Naive thymus-derived CD8-positive, alpha-beta T cell (primary cell): ENCODE results near the gene SLC38A3. TPM values are rescaled to one million over a fixed set of nuclear protein-coding genes. Genes with fewer than 3 reads are reported as not detected.
A peak's percentile ranks its signal among the peaks of the same experiment; 100 is the strongest.

Experiments
- ATAC-seq, 2 donors: fragments of 150-1000 bp; cut with Tn5 transposase in 1 of 2; sonication (Bioruptor Pico), chemical (Tn5 transposase) in 1 of 2; 1 replicate in 1 of 2; 2 replicates in 1 of 2; pipeline ENCODE4 v1.10.0; 2021; ENCODE audit warnings: mild to moderate bottlenecking in 2 of 2, moderate library complexity in 2 of 2
- POLR2A ChIA-PET: fragments of 350-600 bp; sonication (Branson Sonifier 250); formaldehyde crosslinking; loops from one replicate; lab custom pipeline; 2021; ENCODE audit warnings: antibody characterized with exemption; lab: Charles Lee
- DNase-seq, 10 donors: peaks; one replicate each; pipeline versions ENCODE4 v3.0.0 to v3.0.0-alpha.2; 2020 to 2022
- H3K27ac Mint-ChIP-seq, 10 donors: one replicate each; pipeline ENCODE4 v1.8.0; 2020 to 2022; ENCODE audit warnings: mild to moderate bottlenecking in 10 of 10, mixed read lengths in 10 of 10, moderate library complexity in 4 of 10, inconsistent platforms in 1 of 10
- H3K27me3 Mint-ChIP-seq, 5 donors: one replicate each; pipeline ENCODE4 v1.8.0; 2021 to 2022; ENCODE audit warnings: mixed read lengths in 5 of 5
- H3K36me3 Mint-ChIP-seq, 3 donors: one replicate each; pipeline ENCODE4 v1.8.0; 2020 to 2022; ENCODE audit warnings: mixed read lengths in 3 of 3, mild to moderate bottlenecking in 2 of 3, inconsistent platforms in 1 of 3
- H3K4me1 Mint-ChIP-seq, 4 donors: one replicate each; pipeline ENCODE4 v1.8.0; 2021 to 2022; ENCODE audit warnings: mixed read lengths in 4 of 4
- H3K4me3 Mint-ChIP-seq, 10 donors: one replicate each; pipeline ENCODE4 v1.8.0; 2020 to 2022; ENCODE audit warnings: mild to moderate bottlenecking in 10 of 10, mixed read lengths in 10 of 10, moderate library complexity in 6 of 10, inconsistent platforms in 1 of 10
- H3K9me3 Mint-ChIP-seq, 9 donors: one replicate each; pipeline ENCODE4 v1.8.0; 2020 to 2022; ENCODE audit warnings: mixed read lengths in 9 of 9, mild to moderate bottlenecking in 3 of 9, inconsistent platforms in 1 of 9, moderate library complexity in 1 of 9
- polyA plus RNA-seq, 3 donors: library from polyadenylated mRNA; unstranded; fragments of 300-500 nt; fragmentation: Illumina TruSeq; gene quantifications; one replicate each; pipeline ENCODE4 v1.2.3, GENCODE V29; 2021
- total RNA-seq, 8 experiments: library from RNA in 2 of 8; stranded (reverse) in 2 of 8; gene quantifications; one replicate each; pipeline ENCODE4 v1.2.3 and lab custom pipeline; 2021 to 2026

SLC38A3 gene
- total and polyA plus RNA-seq, 5 experiments from 2014 or later: not detected

DNA sequence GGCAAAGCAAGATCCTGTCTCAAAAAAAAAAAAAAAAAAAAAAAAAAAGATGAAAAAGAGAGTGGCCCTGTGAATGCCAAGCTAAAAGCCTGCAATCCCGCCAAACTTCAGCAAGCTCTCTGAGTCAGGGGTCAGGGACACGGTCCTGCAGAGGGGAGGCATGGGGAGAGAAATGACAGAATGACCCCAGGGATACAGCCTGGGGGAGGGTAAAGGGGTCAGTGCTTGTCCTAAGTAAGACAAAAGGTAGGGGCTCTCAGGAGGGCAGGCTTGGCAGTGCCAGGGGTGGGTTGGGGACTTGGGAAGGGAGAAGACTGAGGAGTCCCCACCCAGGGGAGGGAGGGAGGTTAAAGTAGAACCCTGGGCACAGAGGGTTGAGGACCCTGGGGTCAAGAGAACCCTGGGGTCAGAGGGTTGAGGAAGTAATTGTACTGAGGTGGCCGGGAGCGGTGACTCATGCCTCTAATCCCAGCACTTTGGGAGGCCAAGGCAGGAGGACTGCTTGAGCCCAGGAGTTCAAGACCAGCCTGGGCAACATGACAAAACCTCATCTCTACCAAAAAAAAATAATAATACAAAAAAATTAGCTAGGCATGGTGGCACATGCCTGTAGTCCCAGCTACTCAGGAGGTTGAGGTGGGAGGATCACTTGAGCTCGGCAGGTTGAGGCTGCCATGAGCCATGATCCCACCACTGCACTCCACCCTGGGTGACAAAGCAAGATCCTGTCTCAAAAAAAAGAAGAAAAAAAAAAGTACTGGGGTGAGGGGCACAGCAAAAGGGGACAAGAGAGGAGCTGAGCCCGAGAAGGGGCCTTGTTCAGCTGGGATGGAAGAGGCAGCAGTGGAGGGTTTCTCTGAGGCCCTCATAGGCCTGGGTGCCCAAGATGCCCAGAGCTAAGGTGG, 58.7 kb downstream of the SLC38A3 start:
- ATAC-seq: no peak
- POLR2A ChIA-PET: interaction anchor here (0.6 to 1.1 kb wide), 3 partner anchors 17 to 78 kb away, joined by 3 to 4 read pairs (median 3); no protein-coding TSS in a partner anchor
- Mint-ChIP-seq H3K27ac (peak overlapping the region in 2 of 10 donors; percentile 40 to 57), H3K27me3 (peaks cover 0 to 18% (median 10%) of the 10 kb centered on the region in 5 donors), H3K9me3 (no peaks in the 10 kb centered on the region), H3K4me3 (no peak overlapping the region), H3K36me3 (peaks cover 0 to 4% (median 0%) of the 10 kb centered on the region in 3 donors), H3K4me1 (peaks cover 2 to 7% (median 5%) of the 10 kb centered on the region in 4 donors)
- no peak for DNase-seq

DNA sequence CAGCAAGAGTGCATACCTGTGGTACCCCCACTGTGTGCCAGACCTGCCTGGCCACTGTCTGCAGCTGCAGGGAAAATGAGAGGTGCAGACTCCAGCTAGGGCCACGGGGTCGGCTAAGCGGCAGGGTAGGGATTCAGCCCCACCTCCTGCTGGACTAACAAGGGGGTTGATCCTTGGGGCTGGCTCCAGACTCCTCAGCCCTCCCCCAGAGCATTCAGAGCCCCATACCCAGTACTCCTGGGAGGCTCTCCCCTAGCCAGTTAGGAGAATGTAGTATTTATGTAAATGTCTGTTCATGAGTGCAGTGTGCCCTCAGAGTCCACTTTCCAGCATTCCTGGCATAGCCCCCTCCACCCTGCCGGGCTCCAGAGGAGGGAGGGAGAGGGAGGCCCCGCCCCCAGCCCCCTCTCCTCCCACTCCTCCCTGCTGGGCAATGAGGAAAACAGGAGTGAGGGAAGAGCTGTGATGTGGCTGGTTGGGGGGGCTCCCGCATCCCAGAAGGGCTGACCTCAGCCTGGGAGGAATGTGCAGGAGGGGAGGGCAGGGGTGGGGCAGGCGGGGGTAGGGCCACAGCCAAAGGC, 59.4 kb downstream of the SLC38A3 start:
- H3K27ac Mint-ChIP-seq: no peak overlapping the region
- no peak overlapping the region for H3K4me3 Mint-ChIP-seq
- no peaks in the 10 kb centered on the region for H3K9me3 Mint-ChIP-seq
- DNase-seq: no peak
- POLR2A ChIA-PET: interaction anchor here (0.7 to 1.1 kb wide), 2 partner anchors 18 to 79 kb away, joined by 3 to 4 read pairs; no protein-coding TSS in a partner anchor
- H3K4me1 Mint-ChIP-seq: peaks cover 2 to 6% (median 4%) of the 10 kb centered on the region in 4 donors
- no peak for ATAC-seq
- peaks cover 0 to 21% (median 11%) of the 10 kb centered on the region in 5 donors for H3K27me3 Mint-ChIP-seq
- H3K36me3 Mint-ChIP-seq: no peaks in the 10 kb centered on the region

DNA sequence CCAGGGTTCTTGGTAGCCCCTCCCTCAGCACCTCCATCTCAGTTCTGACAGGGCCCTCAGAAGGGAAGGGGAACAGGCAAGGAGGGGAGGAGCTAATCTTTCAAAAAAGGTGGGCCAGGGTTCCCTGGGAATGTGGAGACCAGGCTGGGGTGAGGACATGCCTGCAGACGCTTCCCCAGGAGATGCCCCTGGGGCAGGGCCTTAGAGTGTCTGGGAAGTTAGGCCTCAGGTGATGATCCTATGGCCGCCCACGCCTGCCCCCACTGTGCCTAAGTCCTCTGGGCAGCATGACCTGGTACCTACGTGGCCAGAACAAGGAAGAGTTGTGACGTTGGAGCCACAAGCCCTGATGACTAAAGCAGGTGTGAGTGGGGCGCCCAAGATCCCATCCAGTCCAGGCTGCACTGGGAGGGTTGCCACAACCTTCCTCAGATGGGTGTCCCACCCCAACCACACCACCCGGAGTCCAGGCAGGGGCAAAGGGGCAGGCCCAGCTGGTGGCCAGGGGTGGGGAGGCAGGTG, 60.0 kb downstream of the SLC38A3 start:
- ATAC-seq: no peak
- POLR2A ChIA-PET: interaction anchor here (1.1 kb wide), 1 partner anchor 19 kb away, joined by 4 read pairs; no protein-coding TSS in a partner anchor

DNA sequence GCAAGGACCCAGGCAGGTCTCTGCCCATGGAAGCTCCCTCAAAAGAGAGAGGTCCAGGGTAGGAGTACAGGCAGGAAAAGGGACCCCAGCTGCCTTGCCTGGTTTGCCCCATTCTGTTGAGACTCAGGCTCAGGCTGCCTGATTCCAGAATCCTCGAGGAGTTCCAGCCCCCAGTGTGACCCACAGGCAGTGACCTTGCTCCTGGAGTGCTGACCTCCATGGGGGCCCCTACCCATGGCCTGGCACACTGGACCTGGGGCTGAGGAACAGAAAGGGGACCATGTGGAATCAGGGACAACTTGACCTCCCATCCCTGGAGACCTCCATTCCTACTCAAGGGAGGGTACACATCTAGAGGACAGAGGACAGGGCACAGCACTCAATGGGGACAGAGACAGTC, 60.5 kb downstream of the SLC38A3 start:
- Mint-ChIP-seq H3K36me3 (no peaks in the 10 kb centered on the region), H3K27me3 (peaks cover 0 to 25% (median 11%) of the 10 kb centered on the region in 5 donors), H3K27ac (no peak overlapping the region), H3K9me3 (no peaks in the 10 kb centered on the region), H3K4me1 (no peaks in the 10 kb centered on the region), H3K4me3 (no peak overlapping the region)
- no peak for DNase-seq
- ATAC-seq: no peak
- POLR2A ChIA-PET: no interaction called here

More for the DNA sequence above, 60.0 kb downstream of the SLC38A3 start:
- Mint-ChIP-seq H3K27ac (peak overlapping the region in 1 of 10 donors; percentile 10), H3K9me3 (no peaks in the 10 kb centered on the region), H3K27me3 (peaks cover 0 to 25% (median 11%) of the 10 kb centered on the region in 5 donors), H3K4me1 (peaks cover 0 to under 1% (median 0%) of the 10 kb centered on the region in 4 donors), H3K36me3 (no peaks in the 10 kb centered on the region), H3K4me3 (no peak overlapping the region)
- no peak for DNase-seq

DNA sequence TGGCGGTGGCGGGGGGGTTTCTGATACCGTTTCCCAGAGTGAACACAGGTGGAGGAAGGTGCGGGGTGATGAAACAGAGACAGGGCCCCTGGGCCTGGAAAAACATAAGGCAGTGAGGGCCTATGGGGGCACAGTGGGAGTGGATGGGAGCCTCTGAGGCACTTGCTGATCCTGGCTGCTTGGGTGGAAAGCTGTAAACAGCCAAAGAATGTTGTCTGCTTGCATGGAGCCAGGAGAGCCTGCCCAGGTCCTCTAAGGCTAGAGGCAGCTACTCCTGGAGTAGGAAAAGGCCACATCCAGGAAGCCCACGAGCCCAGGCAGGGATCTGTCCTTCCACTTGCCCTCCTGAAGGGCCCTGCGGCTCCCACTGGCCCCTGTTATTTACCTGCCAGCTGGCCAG, 60.9 kb downstream of the SLC38A3 start:
- POLR2A ChIA-PET: no interaction called here
- ATAC-seq: no peak
- DNase-seq: no peak
- Mint-ChIP-seq H3K27ac (no peak overlapping the region), H3K4me3 (no peak overlapping the region), H3K36me3 (no peaks in the 10 kb centered on the region), H3K9me3 (no peaks in the 10 kb centered on the region), H3K27me3 (peaks cover 0 to 25% (median 11%) of the 10 kb centered on the region in 5 donors), H3K4me1 (no peaks in the 10 kb centered on the region)

DNA sequence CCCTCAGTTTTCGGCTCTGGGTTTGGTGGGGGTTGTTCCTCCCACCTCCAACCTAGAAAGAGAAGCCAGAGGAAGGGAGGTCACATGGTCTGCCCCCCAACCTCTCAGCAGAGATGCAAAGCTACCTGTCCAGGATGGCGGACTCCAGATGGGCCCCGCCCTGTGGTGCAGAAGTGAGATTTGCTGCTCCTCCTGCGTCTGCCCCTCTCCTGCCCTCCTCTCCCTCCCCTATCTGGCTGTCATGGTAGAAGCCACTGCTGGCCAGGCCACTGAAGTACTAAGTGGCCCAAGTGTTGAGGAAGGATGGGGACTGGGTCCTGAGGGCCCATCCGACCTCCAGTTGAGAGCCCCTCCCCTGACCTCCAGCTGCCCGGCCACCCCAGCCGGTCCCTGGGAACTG, 61.8 kb downstream of the SLC38A3 start:
- Mint-ChIP-seq H3K27me3 (peaks cover 0 to 25% (median 11%) of the 10 kb centered on the region in 5 donors), H3K4me1 (no peaks in the 10 kb centered on the region), H3K27ac (no peak overlapping the region), H3K9me3 (no peaks in the 10 kb centered on the region), H3K4me3 (no peak overlapping the region), H3K36me3 (no peaks in the 10 kb centered on the region)
- DNase-seq: no peak
- no peak for ATAC-seq
- POLR2A ChIA-PET: interaction anchor here (0.7 kb wide), 1 partner anchor 33 kb away, joined by 3 read pairs; no protein-coding TSS in a partner anchor

DNA sequence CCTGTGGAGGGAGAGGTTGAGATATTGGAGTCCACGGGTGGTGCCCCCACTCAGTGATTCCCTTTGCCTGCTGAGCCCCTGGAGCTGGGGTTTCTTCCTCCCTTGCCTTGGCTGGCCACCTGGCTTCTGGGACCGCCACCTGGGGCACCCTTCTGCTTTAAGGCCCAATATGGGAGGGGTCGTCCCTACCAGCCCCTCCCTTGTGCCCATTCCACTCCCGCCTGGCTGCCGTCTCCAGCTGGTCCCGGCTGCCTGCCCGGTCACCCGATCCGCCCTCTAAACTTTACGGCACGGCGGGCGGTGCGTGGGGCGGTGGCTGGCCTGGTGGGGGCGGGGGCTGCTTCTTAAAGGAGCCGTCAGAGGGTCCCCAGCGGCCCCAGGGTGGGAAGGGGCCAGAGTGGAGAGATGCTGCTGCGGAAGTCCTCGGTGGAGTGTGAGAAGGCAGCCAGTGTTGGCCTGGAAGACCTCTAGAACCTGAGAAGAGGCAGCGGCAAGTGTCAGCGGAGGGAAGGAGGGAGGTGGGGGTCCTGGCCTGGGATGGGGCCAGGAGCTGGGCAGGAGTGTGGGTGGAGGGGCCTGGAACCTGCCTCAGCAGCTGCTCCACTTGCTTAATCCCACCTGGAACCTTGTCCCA, 62.3 kb downstream of the SLC38A3 start:
- no peaks in the 10 kb centered on the region for H3K9me3 Mint-ChIP-seq
- H3K36me3 Mint-ChIP-seq: no peaks in the 10 kb centered on the region
- no peak overlapping the region for H3K4me3 Mint-ChIP-seq
- peaks cover 0 to 25% (median 11%) of the 10 kb centered on the region in 5 donors for H3K27me3 Mint-ChIP-seq
- no peak overlapping the region for H3K27ac Mint-ChIP-seq
- no peaks in the 10 kb centered on the region for H3K4me1 Mint-ChIP-seq
- POLR2A ChIA-PET: interaction anchor here (0.7 kb wide), 1 partner anchor 33 kb away, joined by 3 read pairs; no protein-coding TSS in a partner anchor
- no peak for DNase-seq
- no peak for ATAC-seq

DNA sequence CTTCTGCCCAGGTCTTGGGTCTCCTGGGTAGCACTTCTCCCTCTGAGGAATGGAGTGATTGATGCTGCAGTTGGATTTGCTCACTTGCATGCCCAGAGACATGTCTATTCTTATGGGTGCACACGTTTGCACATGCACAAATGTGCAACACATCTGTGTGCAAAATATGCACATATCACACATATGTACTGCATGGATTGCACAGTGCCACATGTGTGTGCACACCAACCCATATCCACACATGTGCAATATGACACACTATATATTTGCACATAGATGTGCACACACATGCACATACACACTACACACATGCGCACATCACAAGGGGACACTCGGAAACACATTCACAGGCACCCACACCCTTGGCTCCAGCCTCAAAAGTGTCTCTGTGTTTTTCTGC, 63.2 kb downstream of the SLC38A3 start:
- H3K36me3 Mint-ChIP-seq: no peaks in the 10 kb centered on the region
- H3K9me3 Mint-ChIP-seq: no peaks in the 10 kb centered on the region
- DNase-seq (no peak), ATAC-seq (no peak)
- no peak overlapping the region for H3K27ac Mint-ChIP-seq
- POLR2A ChIA-PET: no interaction called here
- no peak overlapping the region for H3K4me3 Mint-ChIP-seq
- peaks cover 3 to 29% (median 15%) of the 10 kb centered on the region in 5 donors for H3K27me3 Mint-ChIP-seq
- H3K4me1 Mint-ChIP-seq: peaks cover 2 to 6% (median 6%) of the 10 kb centered on the region in 4 donors

DNA sequence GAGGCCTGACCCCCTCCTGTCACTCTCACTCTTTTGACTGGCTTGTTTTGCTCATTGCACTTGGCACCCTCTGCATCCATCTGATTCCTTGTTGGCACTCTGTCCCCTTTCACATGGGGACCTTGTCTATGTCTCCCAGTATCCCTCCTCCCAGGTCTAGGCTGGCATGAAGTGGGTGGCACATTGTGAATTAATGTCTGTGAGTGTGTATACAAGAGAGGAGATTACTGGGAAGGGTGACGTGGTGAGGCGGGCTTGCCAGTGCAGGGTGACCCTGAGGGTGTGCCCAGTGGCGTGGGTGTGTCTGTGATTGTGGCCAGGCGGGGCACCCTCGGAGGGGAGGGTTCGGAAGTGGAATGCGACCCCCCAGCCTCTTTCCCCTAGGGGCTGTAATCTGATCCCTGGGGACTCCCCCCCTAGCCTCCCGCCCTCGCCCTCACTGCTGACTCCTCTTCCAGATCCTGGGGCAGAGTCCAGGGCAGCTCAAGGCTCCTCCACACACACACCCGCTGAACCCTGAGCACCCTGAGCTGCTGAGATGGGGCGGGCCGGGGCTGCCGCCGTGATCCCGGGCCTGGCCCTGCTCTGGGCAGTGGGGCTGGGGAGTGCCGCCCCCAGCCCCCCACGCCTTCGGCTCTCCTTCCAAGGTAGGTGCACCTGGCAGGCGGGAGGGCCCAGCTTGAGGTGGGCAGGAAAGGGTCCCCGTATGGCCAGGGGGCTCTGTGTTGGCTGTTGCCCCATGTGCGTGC, 63.8 kb downstream of the SLC38A3 start, which contains the start of gene SEMA3B:
Gene SEMA3B, plus strand, starts transcription at position 445 of the 749 bp plus-strand sequence. Its CDS starts 94 bp downstream, at position 539.
- no peaks in the 10 kb centered on the region for H3K9me3 Mint-ChIP-seq
- H3K36me3 Mint-ChIP-seq: no peaks in the 10 kb centered on the region
- H3K27me3 Mint-ChIP-seq: peaks cover 3 to 32% (median 15%) of the 10 kb centered on the region in 5 donors
- POLR2A ChIA-PET: no interaction called here
- H3K27ac Mint-ChIP-seq: peak within 1 kb of the TSS in 2 of 10 donors; percentile 33 to 50
- no peak for ATAC-seq
- H3K4me3 Mint-ChIP-seq: no peak within 1 kb of the TSS
- peaks cover 2 to 8% (median 7%) of the 10 kb centered on the region in 4 donors for H3K4me1 Mint-ChIP-seq
- DNase-seq: no peak

DNA sequence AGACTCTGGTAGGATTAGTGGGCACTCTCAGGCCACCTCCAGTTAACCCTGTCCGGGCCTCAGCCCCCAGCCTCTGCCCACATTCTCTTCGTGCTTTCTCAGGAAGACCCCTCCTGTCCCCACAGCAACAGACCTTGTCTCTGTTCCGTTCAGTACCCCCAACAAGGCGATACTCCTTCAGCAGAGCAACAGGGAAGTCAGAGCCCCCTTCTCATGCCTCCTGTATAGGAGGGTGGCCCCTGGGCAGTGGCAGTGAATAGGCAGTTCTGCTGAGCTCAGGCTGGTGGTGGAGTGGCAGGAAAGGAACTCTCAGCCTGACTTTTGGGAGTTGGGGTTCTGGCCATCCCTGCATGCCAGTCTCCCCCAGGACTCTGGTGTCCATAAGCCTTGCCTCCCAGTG, 64.4 kb downstream of the SLC38A3 start:
- H3K36me3 Mint-ChIP-seq: no peaks in the 10 kb centered on the region
- DNase-seq: no peak
- POLR2A ChIA-PET: no interaction called here
- peaks cover 7 to 38% (median 20%) of the 10 kb centered on the region in 5 donors for H3K27me3 Mint-ChIP-seq
- H3K27ac Mint-ChIP-seq: peak overlapping the region in 1 of 10 donors; percentile 33
- peaks cover 7 to 14% (median 12%) of the 10 kb centered on the region in 4 donors for H3K4me1 Mint-ChIP-seq
- no peaks in the 10 kb centered on the region for H3K9me3 Mint-ChIP-seq
- no peak overlapping the region for H3K4me3 Mint-ChIP-seq
- no peak for ATAC-seq

DNA sequence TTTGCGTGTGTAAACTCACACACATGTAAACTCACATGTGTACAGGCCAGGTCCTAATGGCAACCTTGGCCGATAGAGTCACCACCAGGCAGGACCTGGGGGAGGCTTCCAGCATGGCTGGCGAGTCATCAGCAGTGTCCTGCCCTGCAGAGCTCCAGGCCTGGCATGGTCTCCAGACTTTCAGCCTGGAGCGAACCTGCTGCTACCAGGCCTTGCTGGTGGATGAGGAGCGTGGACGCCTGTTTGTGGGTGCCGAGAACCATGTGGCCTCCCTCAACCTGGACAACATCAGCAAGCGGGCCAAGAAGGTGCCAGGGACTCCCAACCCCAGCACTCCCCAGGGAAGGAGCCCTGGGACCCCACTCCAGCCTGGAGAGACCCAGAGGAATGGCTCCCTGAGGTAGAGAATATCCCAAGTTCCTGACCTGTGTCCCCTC, 64.9 kb downstream of the SLC38A3 start:
- Mint-ChIP-seq H3K27ac (no peak overlapping the region), H3K36me3 (no peaks in the 10 kb centered on the region), H3K9me3 (no peaks in the 10 kb centered on the region), H3K4me1 (peaks cover 9 to 18% (median 16%) of the 10 kb centered on the region in 4 donors), H3K27me3 (peaks cover 9 to 43% (median 23%) of the 10 kb centered on the region in 5 donors), H3K4me3 (no peak overlapping the region)
- DNase-seq (no peak), ATAC-seq (no peak)
- POLR2A ChIA-PET: no interaction called here
